Measurements from ENCODE around the gene FBXL7.

- no peak for TF ChIP-seq ZFX (IDR thresholded peaks at IDR 0.05)
- no peak for TF ChIP-seq CTCF (conservative IDR thresholded peaks at IDR 0.05)
Measured at GRCh38 chr5:15785531-15785981, 285.6 kb downstream of the FBXL7 start.

Data from C4-2B (cell line).